Trophoblast cell (in vitro differentiated cells and primary cell): ENCODE data around the gene CAMK4.

Experiments
- DNase-seq, 2 donors: peaks; one replicate each; pipeline ENCODE4 v3.0.0-alpha.2; 2016
- H2AFZ ChIP-seq: 2 replicates; pipeline ENCODE4 v1.6.1; 2013; ENCODE audit warnings: low read length, moderate library complexity, mild to moderate bottlenecking; ENCODE audit not compliant: insufficient read depth, poor library complexity
- H2AK5ac ChIP-seq: 2 replicates; pipeline ENCODE4 v1.6.1; 2013; ENCODE audit warnings: mild to moderate bottlenecking, low read length
- H2BK120ac ChIP-seq: 2 replicates; pipeline ENCODE4 v1.6.1; 2013; ENCODE audit warnings: low read length, mild to moderate bottlenecking, moderate library complexity; ENCODE audit not compliant: insufficient read depth, poor library complexity
- H2BK12ac ChIP-seq: 2 replicates; pipeline ENCODE4 v1.6.1; 2013; ENCODE audit warnings: mild to moderate bottlenecking, low read length, moderate library complexity
- H2BK5ac ChIP-seq: 2 replicates; pipeline ENCODE4 v1.6.1; 2013; ENCODE audit warnings: low read length, low read depth, moderate library complexity, mild to moderate bottlenecking; ENCODE audit not compliant: poor library complexity
- H3K14ac ChIP-seq: 2 replicates; pipeline ENCODE4 v1.6.1; 2013; ENCODE audit warnings: mild to moderate bottlenecking, low read length
- H3K18ac ChIP-seq: 2 replicates; pipeline ENCODE4 v1.6.1; 2013; ENCODE audit warnings: mild to moderate bottlenecking, low read length
- H3K23ac ChIP-seq: 2 replicates; pipeline ENCODE4 v1.6.1; 2013; ENCODE audit warnings: low read length
- H3K27ac ChIP-seq: 2 replicates; pipeline ENCODE4 v1.5.1; 2013; ENCODE audit warnings: low read depth, mild to moderate bottlenecking, inconsistent platforms, low read length, moderate library complexity
- H3K27me3 ChIP-seq: 2 replicates; pipeline ENCODE4 v1.6.1; 2013; ENCODE audit warnings: inconsistent platforms, mild to moderate bottlenecking, low read length, moderate library complexity; ENCODE audit not compliant: insufficient read depth
- H3K36me3 ChIP-seq, 2 experiments: 1 replicate in 1 of 2; 2 replicates in 1 of 2; pipeline ENCODE4 v1.6.1; 2013; ENCODE audit warnings: low read length in 2 of 2, mild to moderate bottlenecking in 2 of 2, moderate library complexity in 1 of 2; ENCODE audit not compliant: insufficient read depth in 2 of 2, control insufficient read depth in 1 of 2
- H3K4ac ChIP-seq: 2 replicates; pipeline ENCODE4 v1.6.1; 2013; ENCODE audit warnings: low read depth, mild to moderate bottlenecking, low read length, moderate library complexity
- H3K4me1 ChIP-seq, 2 experiments: 1 replicate in 1 of 2; 2 replicates in 1 of 2; pipeline ENCODE4 v1.6.1; 2013; ENCODE audit warnings: low read length in 2 of 2, mild to moderate bottlenecking in 2 of 2, moderate library complexity in 1 of 2; ENCODE audit not compliant: insufficient read depth in 2 of 2, control insufficient read depth in 1 of 2
- H3K4me2 ChIP-seq: 2 replicates; pipeline ENCODE4 v1.6.1; 2013; ENCODE audit warnings: inconsistent platforms, mild to moderate bottlenecking, low read length, moderate library complexity
- H3K4me3 ChIP-seq: 2 replicates; pipeline ENCODE4 v1.5.1; 2013; ENCODE audit warnings: mild to moderate bottlenecking, low read depth, low read length, inconsistent platforms
- H3K79me1 ChIP-seq: one replicate; pipeline ENCODE4 v1.6.1; 2013; ENCODE audit warnings: low read length
- H3K79me2 ChIP-seq: 2 replicates; pipeline ENCODE4 v1.6.1; 2013; ENCODE audit warnings: low read length, mild to moderate bottlenecking; ENCODE audit not compliant: control insufficient read depth, insufficient read depth, poor library complexity
- H3K9ac ChIP-seq: 2 replicates; pipeline ENCODE4 v1.6.1; 2013; ENCODE audit warnings: mild to moderate bottlenecking, low read length
- H3K9me3 ChIP-seq: 2 replicates; pipeline ENCODE4 v1.6.1; 2013; ENCODE audit warnings: low read depth, mild to moderate bottlenecking, control low read depth, inconsistent platforms, low read length; ENCODE audit not compliant: insufficient read depth
- H4K12ac ChIP-seq: 2 replicates; pipeline ENCODE4 v1.6.1; 2013; ENCODE audit warnings: low read depth, mild to moderate bottlenecking, low read length, moderate library complexity
- H4K8ac ChIP-seq: 2 replicates; pipeline ENCODE4 v1.6.1; 2013; ENCODE audit warnings: low read depth, mild to moderate bottlenecking, low read length, moderate library complexity
- H4K91ac ChIP-seq: one replicate; pipeline ENCODE4 v1.6.1; 2013; ENCODE audit warnings: low read depth, mild to moderate bottlenecking, low read length, moderate library complexity
- WGBS: extraction: QIAGEN DNeasy Blood & Tissue Kit; methylation state at CpG from one replicate; pipeline ENCODE4 v1.1.7; 2013; ENCODE audit warnings: missing lambda C conversion rate; ENCODE audit not compliant: insufficient read length, insufficient coverage; ENCODE audit errors: extremely low coverage; 5-methylcytosine and 5-hydroxymethylcytosine counted together

The CAMK4 gene

DNA sequence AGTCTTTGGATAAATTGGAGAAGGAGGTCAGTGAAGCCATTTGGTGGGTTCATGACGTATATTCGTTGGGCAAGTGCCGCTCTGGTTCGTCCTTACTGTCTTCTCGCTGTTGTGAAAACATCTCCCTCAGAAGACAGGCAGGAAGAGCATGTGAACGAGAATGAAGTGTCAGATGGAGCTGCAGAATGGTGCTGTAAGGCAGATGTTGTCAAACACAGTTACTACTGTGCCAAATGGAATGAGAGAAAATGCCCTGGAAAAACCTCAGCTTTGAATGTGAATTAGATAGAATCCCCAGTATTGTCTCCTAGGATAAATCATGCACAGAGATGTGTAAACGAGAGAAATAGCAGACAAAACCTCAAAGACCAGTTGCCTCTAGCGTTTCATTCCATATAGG, 121.5 kb downstream of the CAMK4 start:
- H3K9me3 ChIP-seq, result no peaks in the 10 kb centered on the region
- no peak overlapping the region for H3K14ac ChIP-seq
- no peak overlapping the region for H4K12ac ChIP-seq
- no peak overlapping the region for H2AK5ac ChIP-seq
- H4K91ac ChIP-seq, result no peak overlapping the region
- no peak overlapping the region for H3K4me3 ChIP-seq
- H3K4me1 ChIP-seq, result peaks cover 4 to 6% of the 10 kb centered on the region in 2 experiments
- no peak overlapping the region for H2AFZ ChIP-seq
- no peak overlapping the region for H2BK120ac ChIP-seq
- H2BK12ac ChIP-seq, result no peak overlapping the region
- no peaks in the 10 kb centered on the region for H3K79me2 ChIP-seq
- H3K4me2 ChIP-seq, result no peak overlapping the region
- H3K9ac ChIP-seq, result no peak overlapping the region
- H3K79me1 ChIP-seq, result no peaks in the 10 kb centered on the region
- H2BK5ac ChIP-seq, result no peak overlapping the region
- no peaks in the 10 kb centered on the region for H3K27me3 ChIP-seq
- DNase-seq, result no peak
- H3K36me3 ChIP-seq, result no peaks in the 10 kb centered on the region
- no peak overlapping the region for H3K18ac ChIP-seq
- H3K4ac ChIP-seq, result no peak overlapping the region
- H3K27ac ChIP-seq, result no peak overlapping the region
- no CpG with 5 or more reads among the region's 8 CpGs for WGBS
- no peak overlapping the region for H3K23ac ChIP-seq
- no peak overlapping the region for H4K8ac ChIP-seq

DNA sequence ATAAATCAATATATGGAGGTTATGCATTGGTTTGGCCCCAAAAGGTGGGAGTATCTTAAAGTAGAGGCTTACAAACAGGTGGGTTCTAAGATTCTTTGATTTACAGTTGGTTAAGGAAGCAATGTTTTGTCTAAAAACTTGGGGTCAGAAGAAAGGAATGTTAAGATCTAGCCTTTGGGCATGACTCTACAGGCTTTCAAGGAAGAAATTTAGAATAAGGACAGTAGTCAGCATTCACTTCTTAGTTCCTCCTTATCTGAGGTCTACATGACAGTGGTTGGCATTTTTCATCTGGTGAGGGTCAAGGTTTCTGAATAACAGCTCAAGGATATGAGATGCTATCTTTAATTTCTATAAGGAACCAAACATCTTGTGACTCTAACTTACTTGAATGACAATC, 122.8 kb downstream of the CAMK4 start:
- H3K4me2 ChIP-seq, result no peak overlapping the region
- no peak overlapping the region for H4K12ac ChIP-seq
- no peaks in the 10 kb centered on the region for H3K9me3 ChIP-seq
- H3K23ac ChIP-seq, result no peak overlapping the region
- H2AK5ac ChIP-seq, result no peak overlapping the region
- no peak overlapping the region for H4K91ac ChIP-seq
- no peak overlapping the region for H2AFZ ChIP-seq
- peak; percentile 10 to 31 for DNase-seq
- H2BK120ac ChIP-seq, result no peak overlapping the region
- H3K18ac ChIP-seq, result no peak overlapping the region
- H3K4me3 ChIP-seq, result no peak overlapping the region
- no peaks in the 10 kb centered on the region for H3K79me1 ChIP-seq
- no peaks in the 10 kb centered on the region for H3K79me2 ChIP-seq
- no peak overlapping the region for H3K9ac ChIP-seq
- no peak overlapping the region for H2BK12ac ChIP-seq
- no peaks in the 10 kb centered on the region for H3K36me3 ChIP-seq
- no peak overlapping the region for H4K8ac ChIP-seq
- no peak overlapping the region for H3K4ac ChIP-seq
- H3K4me1 ChIP-seq, result peaks cover 4 to 6% of the 10 kb centered on the region in 2 experiments
- no peak overlapping the region for H3K14ac ChIP-seq
- H3K27me3 ChIP-seq, result no peaks in the 10 kb centered on the region
- peak overlapping the region; percentile 34 for H3K27ac ChIP-seq
- H2BK5ac ChIP-seq, result no peak overlapping the region

DNA sequence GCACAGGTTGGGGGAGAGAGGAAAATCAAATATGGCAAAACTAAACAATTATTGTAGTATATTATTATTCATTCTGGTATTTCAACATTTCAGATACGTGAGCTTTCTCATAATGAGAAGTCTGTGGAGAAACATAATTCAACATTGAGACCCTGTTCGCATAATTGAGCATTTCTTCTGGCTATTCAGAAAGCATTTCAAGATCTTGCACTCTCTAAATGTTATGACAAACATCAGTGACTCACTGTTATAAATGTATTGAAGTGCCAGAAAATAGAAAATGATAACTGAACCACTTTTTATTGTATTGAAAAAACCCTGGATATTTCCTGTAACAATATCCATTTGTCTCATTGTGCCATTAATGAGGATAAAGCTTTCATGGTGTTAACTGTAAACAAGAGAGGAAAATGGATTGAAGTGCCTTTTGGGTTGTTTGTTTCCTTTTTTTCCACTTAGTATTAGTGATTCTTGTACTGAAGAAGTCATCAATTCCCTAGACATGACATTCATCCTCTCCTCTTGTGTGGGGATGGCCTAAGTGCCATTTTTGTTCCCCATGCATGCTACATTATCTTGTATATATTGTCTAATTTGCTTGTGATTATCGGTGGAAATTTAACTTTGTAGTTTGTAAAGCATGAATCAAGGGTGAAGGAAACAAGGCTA, 124.6 kb downstream of the CAMK4 start:
- Histone ChIP-seq H3K4ac (no peak overlapping the region), H3K27me3 (no peaks in the 10 kb centered on the region), H2AFZ (no peak overlapping the region), H3K4me1 (peaks cover 4 to 6% of the 10 kb centered on the region in 2 experiments), H3K9me3 (no peaks in the 10 kb centered on the region), H4K91ac (no peak overlapping the region), H3K9ac (no peak overlapping the region), H4K12ac (no peak overlapping the region), H2BK12ac (no peak overlapping the region), H3K18ac (no peak overlapping the region), H3K23ac (no peak overlapping the region), H3K27ac (no peak overlapping the region), H3K4me3 (no peak overlapping the region), H2BK5ac (no peak overlapping the region), H3K36me3 (no peaks in the 10 kb centered on the region), H4K8ac (no peak overlapping the region), H3K79me1 (no peaks in the 10 kb centered on the region), H2AK5ac (no peak overlapping the region), H3K14ac (no peak overlapping the region), H2BK120ac (no peak overlapping the region), H3K79me2 (no peaks in the 10 kb centered on the region), H3K4me2 (no peak overlapping the region)
- WGBS, result no CpG with 5 or more reads among the region's 3 CpGs
- DNase-seq, result no peak

DNA sequence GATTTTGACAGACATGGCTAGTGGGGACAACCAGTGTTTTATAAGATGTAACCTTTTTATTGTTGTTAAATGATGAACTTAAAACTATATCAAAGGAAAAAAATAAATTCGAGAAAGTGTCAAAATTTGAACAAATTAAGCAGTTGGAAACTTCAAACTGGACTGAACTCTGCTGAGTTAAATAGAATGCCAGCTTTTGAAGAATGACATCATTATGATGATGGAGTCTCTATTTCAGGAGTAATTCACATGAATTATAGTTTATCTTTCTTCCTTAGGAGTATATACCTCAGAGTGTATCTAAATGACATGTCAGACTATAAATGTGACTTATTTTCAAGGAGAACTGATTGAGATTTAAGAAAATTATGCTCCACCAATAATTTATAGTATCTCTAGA, 125.2 kb downstream of the CAMK4 start:
- Histone ChIP-seq H3K4ac (no peak overlapping the region), H2AK5ac (no peak overlapping the region), H3K14ac (no peak overlapping the region), H3K23ac (no peak overlapping the region), H4K12ac (no peak overlapping the region), H3K27ac (no peak overlapping the region), H3K4me3 (no peak overlapping the region), H3K4me2 (no peak overlapping the region), H3K18ac (no peak overlapping the region), H3K27me3 (no peaks in the 10 kb centered on the region), H3K9me3 (no peaks in the 10 kb centered on the region), H3K36me3 (no peaks in the 10 kb centered on the region), H3K79me1 (no peaks in the 10 kb centered on the region), H2BK5ac (no peak overlapping the region), H2BK12ac (no peak overlapping the region), H4K91ac (no peak overlapping the region), H2BK120ac (no peak overlapping the region), H3K79me2 (no peaks in the 10 kb centered on the region), H2AFZ (no peak overlapping the region), H4K8ac (no peak overlapping the region), H3K9ac (no peak overlapping the region), H3K4me1 (peaks cover 4 to 6% of the 10 kb centered on the region in 2 experiments)
- no CpG with 5 or more reads among the region's 1 CpG for WGBS
- DNase-seq, result no peak
